HUES48 (cell line): ENCODE data around the gene SCAP.
A peak's percentile ranks its signal among the peaks of the same experiment; 100 is the strongest.
"Not testable (repeated sequence)": the region's sequence is repeated elsewhere in the genome, so short reads cannot be mapped to it uniquely, and the experiment has no call there.

ENCODE experiments used
- H3K27ac ChIP-seq: one replicate; pipeline ENCODE4 v1.7.0; 2013; ENCODE audit warnings: low read depth, low read length, inconsistent platforms
- H3K27me3 ChIP-seq: 2 replicates; pipeline ENCODE4 v1.6.1; 2013; ENCODE audit warnings: mild to moderate bottlenecking, low read length; ENCODE audit not compliant: control insufficient read depth, insufficient read depth
- H3K36me3 ChIP-seq: 2 replicates; pipeline ENCODE4 v1.6.1; 2013; ENCODE audit warnings: low read length; ENCODE audit not compliant: control insufficient read depth, insufficient read depth
- H3K4me1 ChIP-seq: 2 replicates; pipeline ENCODE4 v1.6.1; 2013; ENCODE audit warnings: mild to moderate bottlenecking, low read length; ENCODE audit not compliant: control insufficient read depth, insufficient read depth
- H3K4me3 ChIP-seq: 2 replicates; pipeline ENCODE4 v1.5.1; 2013; ENCODE audit warnings: mild to moderate bottlenecking, low read depth, low read length
- H3K9ac ChIP-seq: 2 replicates; pipeline ENCODE4 v1.6.1; 2013; ENCODE audit warnings: mild to moderate bottlenecking, low read depth, low read length, moderate library complexity
- H3K9me3 ChIP-seq: 2 replicates; pipeline ENCODE4 v1.6.1; 2013; ENCODE audit warnings: low read length; ENCODE audit not compliant: control insufficient read depth, insufficient read depth

SCAP gene

DNA sequence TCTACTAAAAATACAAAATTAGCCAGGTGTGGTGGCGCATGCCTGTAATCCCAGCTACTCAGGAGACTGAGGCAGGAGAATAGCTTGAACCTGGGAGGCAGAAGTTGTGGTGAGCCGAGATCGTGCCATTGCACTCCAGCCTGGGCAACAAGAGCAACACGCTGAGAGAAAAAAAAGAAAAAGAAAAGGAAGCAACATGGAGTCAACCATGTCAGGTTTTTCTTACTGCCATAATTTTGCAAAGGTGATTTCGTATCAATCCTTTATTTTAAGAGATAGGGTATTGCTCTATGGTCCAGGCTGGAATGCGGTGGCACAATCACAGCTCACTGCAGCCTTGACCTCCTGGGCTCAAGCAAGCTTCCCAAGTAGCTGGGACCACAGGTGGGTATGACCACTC is 4.5 kb upstream of the SCAP start:
- H3K9me3 ChIP-seq, H3K9ac ChIP-seq, H3K36me3 ChIP-seq, H3K27ac ChIP-seq, H3K4me3 ChIP-seq, H3K27me3 ChIP-seq: not testable (repeated sequence)
- peaks cover 16% of the 10 kb centered on the region for H3K4me1 ChIP-seq

GRCh38 chr3:47479826-47480160 is 4.1 kb upstream of the SCAP start:
- H3K9ac ChIP-seq = no peak overlapping the region
- H3K27me3 ChIP-seq = no peaks in the 10 kb centered on the region
- H3K4me1 ChIP-seq = peaks cover 16% of the 10 kb centered on the region
- no peak overlapping the region for H3K4me3 ChIP-seq
- no peak overlapping the region for H3K27ac ChIP-seq
- H3K9me3 ChIP-seq = no peaks in the 10 kb centered on the region
- H3K36me3 ChIP-seq = no peaks in the 10 kb centered on the region

- no peak overlapping the region for H3K27ac ChIP-seq
- H3K4me1 ChIP-seq = peaks cover 16% of the 10 kb centered on the region
- no peaks in the 10 kb centered on the region for H3K36me3 ChIP-seq
- no peak overlapping the region for H3K4me3 ChIP-seq
- H3K9me3 ChIP-seq = no peaks in the 10 kb centered on the region
- no peaks in the 10 kb centered on the region for H3K27me3 ChIP-seq
- no peak overlapping the region for H3K9ac ChIP-seq
Measured at GRCh38 chr3:47478022-47478421, 2.3 kb upstream of the SCAP start.

DNA sequence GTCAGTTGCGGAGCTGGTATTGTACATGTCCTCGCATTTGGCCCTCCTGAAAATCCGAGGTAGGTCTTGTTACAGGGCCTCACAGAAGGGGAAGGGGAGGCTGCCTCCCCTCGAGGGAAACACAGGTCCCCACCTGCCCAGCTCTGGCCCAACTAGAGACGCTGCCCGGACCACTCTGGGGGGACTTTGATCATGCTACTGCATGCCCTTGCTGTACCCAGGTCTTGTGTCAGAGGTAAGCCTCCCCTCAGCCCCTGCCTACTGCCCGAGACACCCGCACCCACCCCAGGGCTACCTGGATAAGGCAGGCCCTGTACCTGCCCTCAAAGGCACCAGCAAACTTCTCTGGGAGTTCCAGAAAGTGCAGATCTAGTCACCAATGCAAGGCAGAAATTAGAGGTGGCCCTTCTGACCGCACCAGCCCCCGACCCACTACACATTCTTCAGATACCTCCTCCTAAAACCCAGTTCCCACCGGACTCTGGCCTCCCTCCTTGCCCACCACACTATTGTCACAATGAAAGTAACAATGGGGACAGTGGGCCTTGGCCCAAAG is 981 bp upstream of the SCAP start:
- no peak overlapping the region for H3K27ac ChIP-seq

DNA sequence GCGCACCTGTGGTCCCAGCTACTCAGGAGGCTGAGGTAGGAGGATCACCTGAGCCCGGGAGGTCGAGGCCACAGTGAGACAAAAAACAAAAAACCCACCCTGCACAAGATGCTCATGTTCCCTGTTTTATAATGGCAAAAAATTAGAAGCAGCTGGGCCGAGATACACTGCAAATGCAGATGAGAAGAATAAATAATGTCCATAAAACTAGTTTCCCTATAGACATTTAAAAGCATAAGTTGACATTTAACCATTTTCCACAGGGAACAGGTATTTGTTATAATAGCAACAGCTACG is 537 bp upstream of the SCAP start:
- Histone ChIP-seq H3K9me3 (no peaks in the 10 kb centered on the region), H3K4me3 (peak overlapping the region; percentile 33; the same call in 1 of the 2 replicates), H3K27ac (peak overlapping the region; percentile 57), H3K27me3 (no peaks in the 10 kb centered on the region), H3K9ac (no peak overlapping the region), H3K36me3 (no peaks in the 10 kb centered on the region), H3K4me1 (0 out of 2 replicates have a peak, but pooled peaks cover 5% of the 10 kb centered on the region)

More for the DNA sequence above, 981 bp upstream of the SCAP start:
- H3K4me1 ChIP-seq = peaks cover 9% of the 10 kb centered on the region; the same call in 1 of the 2 replicates
- no peaks in the 10 kb centered on the region for H3K9me3 ChIP-seq
- no peaks in the 10 kb centered on the region for H3K36me3 ChIP-seq
- no peak overlapping the region for H3K9ac ChIP-seq
- no peaks in the 10 kb centered on the region for H3K27me3 ChIP-seq
- no peak overlapping the region for H3K4me3 ChIP-seq

DNA sequence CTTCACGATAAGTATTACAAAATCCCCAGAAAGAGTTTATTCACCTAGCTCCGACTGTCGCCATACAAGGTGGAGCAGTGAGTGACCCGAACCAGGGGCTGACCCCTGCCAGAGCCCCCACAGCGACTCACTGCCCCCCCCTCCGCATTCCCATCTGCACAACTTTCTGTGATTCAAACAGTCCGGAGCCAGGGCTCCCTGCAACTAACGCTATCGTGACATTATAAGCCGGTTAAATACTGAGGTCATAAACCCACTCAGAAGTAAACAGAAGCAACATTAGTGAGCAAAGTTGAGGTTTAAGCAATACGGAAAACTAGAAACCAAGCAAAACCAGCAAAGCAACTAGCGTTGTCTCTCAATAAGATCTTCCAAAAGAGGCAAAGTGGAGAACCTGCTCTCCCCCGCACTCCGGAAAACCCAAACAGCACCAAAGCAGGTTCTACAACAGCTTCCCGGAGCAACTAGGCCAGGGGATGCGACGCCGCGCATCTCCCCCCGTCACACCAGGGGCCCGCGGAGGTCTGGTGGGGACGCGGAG is 642 bp downstream of the SCAP start:
- Histone ChIP-seq H3K4me1 (0 out of 2 replicates have a peak, but pooled peaks cover 3% of the 10 kb centered on the region), H3K27me3 (no peaks in the 10 kb centered on the region), H3K36me3 (no peaks in the 10 kb centered on the region), H3K27ac (peak overlapping the region; percentile 79), H3K9me3 (no peaks in the 10 kb centered on the region), H3K4me3 (peak overlapping the region; percentile 99), H3K9ac (peak overlapping the region; percentile 75)

DNA sequence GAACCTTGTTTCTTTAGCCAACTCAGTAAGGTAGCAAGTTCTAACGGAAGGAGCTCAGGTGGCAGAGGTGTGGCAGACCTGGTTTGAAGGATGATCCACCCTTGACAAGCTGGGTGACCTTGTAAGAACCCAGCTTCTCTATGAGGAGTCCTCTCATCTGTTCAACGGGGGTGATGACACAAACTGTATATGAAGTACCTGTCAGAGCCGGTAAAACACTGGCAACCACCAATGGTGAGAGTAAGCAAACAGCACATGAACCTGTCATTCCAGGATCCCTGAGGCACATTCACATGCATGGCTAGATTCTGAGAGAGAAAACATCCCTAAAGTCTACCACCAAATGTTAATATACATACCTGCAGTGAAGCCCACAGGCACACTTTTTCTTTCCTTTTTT is 2.4 kb downstream of the SCAP start:
- no peaks in the 10 kb centered on the region for H3K27me3 ChIP-seq
- H3K9me3 ChIP-seq = no peaks in the 10 kb centered on the region
- H3K9ac ChIP-seq = no peak overlapping the region
- H3K27ac ChIP-seq = no peak overlapping the region
- no peak overlapping the region for H3K4me3 ChIP-seq
- H3K4me1 ChIP-seq = no peaks in the 10 kb centered on the region
- no peaks in the 10 kb centered on the region for H3K36me3 ChIP-seq

- Histone ChIP-seq H3K9me3 (no peaks in the 10 kb centered on the region), H3K4me3 (no peak overlapping the region), H3K36me3 (no peaks in the 10 kb centered on the region), H3K27me3 (no peaks in the 10 kb centered on the region), H3K9ac (no peak overlapping the region), H3K27ac (no peak overlapping the region), H3K4me1 (no peaks in the 10 kb centered on the region)
Measured at GRCh38 chr3:47469616-47470015, 6.1 kb downstream of the SCAP start.

- not testable (repeated sequence) for H3K36me3 ChIP-seq, H3K4me3 ChIP-seq, H3K9ac ChIP-seq, H3K4me1 ChIP-seq, H3K9me3 ChIP-seq, H3K27me3 ChIP-seq, H3K27ac ChIP-seq
Measured at GRCh38 chr3:47468315-47468714, 7.4 kb downstream of the SCAP start.

DNA sequence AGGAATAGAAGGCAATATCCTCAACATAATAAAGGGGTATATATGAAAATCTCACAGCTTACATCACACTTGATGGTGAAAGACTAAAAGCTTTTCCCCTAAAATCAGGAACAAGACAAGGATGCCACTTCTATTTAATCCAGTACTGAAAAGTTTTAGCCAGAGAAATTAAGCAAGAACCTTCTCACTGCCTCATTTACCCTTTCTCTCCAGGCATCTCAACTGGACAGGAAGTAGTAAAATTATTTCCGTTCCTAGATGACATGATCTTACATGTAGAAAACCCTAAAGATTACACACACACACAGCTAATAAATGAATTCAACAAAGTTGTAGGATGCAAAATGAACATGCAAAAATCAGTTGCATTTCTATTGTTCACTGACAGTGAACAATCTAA is 11.2 kb downstream of the SCAP start:
- Histone ChIP-seq H3K4me3 (no peak overlapping the region), H3K9me3 (no peaks in the 10 kb centered on the region), H3K36me3 (no peaks in the 10 kb centered on the region), H3K4me1 (0 out of 2 replicates have a peak, but pooled peaks cover 6% of the 10 kb centered on the region), H3K27ac (no peak overlapping the region), H3K27me3 (no peaks in the 10 kb centered on the region), H3K9ac (no peak overlapping the region)

- not testable (repeated sequence) for H3K9ac ChIP-seq, H3K4me3 ChIP-seq, H3K9me3 ChIP-seq, H3K27me3 ChIP-seq, H3K27ac ChIP-seq, H3K36me3 ChIP-seq, H3K4me1 ChIP-seq
Measured at GRCh38 chr3:47459534-47460085, 16.1 kb downstream of the SCAP start.
